ENCODE data around the gene UXS1.

DNA sequence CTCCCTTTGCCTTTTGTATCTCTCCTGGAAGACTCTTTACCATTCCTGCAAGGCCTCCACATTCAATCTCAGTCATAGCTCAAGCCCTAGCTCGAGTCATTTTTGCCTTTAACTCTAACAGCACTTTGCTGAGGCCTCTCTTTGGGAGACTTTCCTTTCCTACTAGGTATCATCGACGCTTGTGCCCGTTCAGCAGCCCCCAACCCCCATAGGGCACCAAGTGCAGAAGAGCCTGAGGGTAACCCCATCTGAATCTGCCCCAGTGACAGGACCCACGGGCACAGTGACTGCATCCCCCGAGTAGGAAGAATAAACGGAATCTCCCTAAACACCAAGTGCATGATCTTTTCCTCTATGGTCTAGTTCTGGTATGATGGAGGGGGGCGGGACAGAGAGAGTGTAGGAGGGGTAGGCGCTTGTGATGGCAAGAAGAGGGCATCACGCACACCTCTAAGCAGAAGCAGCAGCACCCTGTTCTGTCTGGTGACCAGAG is 66.3 kb downstream of the UXS1 start:
- TF ChIP-seq, protein P1, sequence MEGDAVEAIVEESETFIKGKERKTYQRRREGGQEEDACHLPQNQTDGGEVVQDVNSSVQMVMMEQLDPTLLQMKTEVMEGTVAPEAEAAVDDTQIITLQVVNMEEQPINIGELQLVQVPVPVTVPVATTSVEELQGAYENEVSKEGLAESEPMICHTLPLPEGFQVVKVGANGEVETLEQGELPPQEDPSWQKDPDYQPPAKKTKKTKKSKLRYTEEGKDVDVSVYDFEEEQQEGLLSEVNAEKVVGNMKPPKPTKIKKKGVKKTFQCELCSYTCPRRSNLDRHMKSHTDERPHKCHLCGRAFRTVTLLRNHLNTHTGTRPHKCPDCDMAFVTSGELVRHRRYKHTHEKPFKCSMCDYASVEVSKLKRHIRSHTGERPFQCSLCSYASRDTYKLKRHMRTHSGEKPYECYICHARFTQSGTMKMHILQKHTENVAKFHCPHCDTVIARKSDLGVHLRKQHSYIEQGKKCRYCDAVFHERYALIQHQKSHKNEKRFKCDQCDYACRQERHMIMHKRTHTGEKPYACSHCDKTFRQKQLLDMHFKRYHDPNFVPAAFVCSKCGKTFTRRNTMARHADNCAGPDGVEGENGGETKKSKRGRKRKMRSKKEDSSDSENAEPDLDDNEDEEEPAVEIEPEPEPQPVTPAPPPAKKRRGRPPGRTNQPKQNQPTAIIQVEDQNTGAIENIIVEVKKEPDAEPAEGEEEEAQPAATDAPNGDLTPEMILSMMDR (IDR thresholded peaks at IDR 0.05): no peak
- no peak for TF ChIP-seq POLR2A (IDR thresholded peaks at IDR 0.05)
